ENCODE results near the gene RPTOR. TPM values are rescaled to one million over a fixed set of nuclear protein-coding genes. Genes with fewer than 3 reads are reported as not detected.

RPTOR gene
- polyA plus RNA-seq, 4 donors, result 3.2 to 16.5 (median 10.1) TPM

- DNase-seq (peak; percentile 25 to 51), FAIRE-seq (no peak)
- Histone ChIP-seq H3K27ac (ENCODE audit: low read depth in 1 of 3, low read length in 2 of 3) (peak overlapping the region in 2 of 3 donors; percentile 55 to 64), H3K4me3 (ENCODE audit: low read depth in 1 of 3, low read length in 3 of 3) (no peak overlapping the region), H3K4me1 (ENCODE audit: control insufficient read depth in 3 of 3, insufficient read depth in 2 of 3, low read depth in 1 of 3, low read length in 2 of 3) (peaks cover 0 to 5% (median 0%) of the 10 kb centered on the region in 3 donors), H3K36me3 (ENCODE audit: control insufficient read depth in 3 of 3, insufficient read depth in 2 of 3, low read depth in 1 of 3, low read length in 3 of 3) (peaks cover 0 to 79% (median 3%) of the 10 kb centered on the region in 3 donors), H3K27me3 (ENCODE audit: control insufficient read depth in 3 of 3, insufficient read depth in 3 of 3, low read length in 3 of 3) (no peaks in the 10 kb centered on the region), H3K9me3 (ENCODE audit: control insufficient read depth in 2 of 2, insufficient read depth in 1 of 2, low read depth in 1 of 2, low read length in 1 of 2) (no peaks in the 10 kb centered on the region)
- 67 to 75% (median 72%) methylated on average over 38 of the region's 38 CpGs for WGBS, 3 donors
Measured at GRCh38 chr17:80942423-80943345, 398.0 kb downstream of the RPTOR start.

- Histone ChIP-seq H3K4me1 (ENCODE audit: control insufficient read depth in 3 of 3, insufficient read depth in 2 of 3, low read depth in 1 of 3, low read length in 2 of 3) (peaks cover 0 to 5% (median 0%) of the 10 kb centered on the region in 3 donors), H3K4me3 (ENCODE audit: low read depth in 1 of 3, low read length in 3 of 3) (no peak overlapping the region), H3K27ac (ENCODE audit: low read depth in 1 of 3, low read length in 2 of 3) (peak overlapping the region in 1 of 3 donors; percentile 64), H3K9me3 (ENCODE audit: control insufficient read depth in 2 of 2, insufficient read depth in 1 of 2, low read depth in 1 of 2, low read length in 1 of 2) (no peaks in the 10 kb centered on the region), H3K27me3 (ENCODE audit: control insufficient read depth in 3 of 3, insufficient read depth in 3 of 3, low read length in 3 of 3) (no peaks in the 10 kb centered on the region), H3K36me3 (ENCODE audit: control insufficient read depth in 3 of 3, insufficient read depth in 2 of 3, low read depth in 1 of 3, low read length in 3 of 3) (peaks cover 0 to 84% (median 3%) of the 10 kb centered on the region in 3 donors)
- whole genome bisulfite sequencing, 3 donors, result 90 to 95% (median 91%) methylated on average over 17 of the region's 17 CpGs
- DNase-seq (no peak), FAIRE-seq (no peak)
Measured at GRCh38 chr17:80943346-80944145, 398.9 kb downstream of the RPTOR start.

GRCh38 chr17:80944326-80944725 lies 399.7 kb downstream of the RPTOR start:
- Histone ChIP-seq H3K4me1 (ENCODE audit: control insufficient read depth in 3 of 3, insufficient read depth in 2 of 3, low read depth in 1 of 3, low read length in 2 of 3) (peaks cover 0 to 5% (median 0%) of the 10 kb centered on the region in 3 donors), H3K4me3 (ENCODE audit: low read depth in 1 of 3, low read length in 3 of 3) (no peak overlapping the region), H3K9me3 (ENCODE audit: control insufficient read depth in 2 of 2, insufficient read depth in 1 of 2, low read depth in 1 of 2, low read length in 1 of 2) (no peaks in the 10 kb centered on the region), H3K36me3 (ENCODE audit: control insufficient read depth in 3 of 3, insufficient read depth in 2 of 3, low read depth in 1 of 3, low read length in 3 of 3) (peaks cover 0 to 86% (median 3%) of the 10 kb centered on the region in 3 donors), H3K27me3 (ENCODE audit: control insufficient read depth in 3 of 3, insufficient read depth in 3 of 3, low read length in 3 of 3) (no peaks in the 10 kb centered on the region), H3K27ac (ENCODE audit: low read depth in 1 of 3, low read length in 2 of 3) (no peak overlapping the region)
- no peak for DNase-seq
- 92 to 95% (median 95%) methylated on average over 9 of the region's 9 CpGs for WGBS, 3 donors
- FAIRE-seq, result no peak

- peaks cover 0 to 87% (median 4%) of the 10 kb centered on the region in 3 donors for H3K36me3 ChIP-seq (ENCODE audit: control insufficient read depth in 3 of 3, insufficient read depth in 2 of 3, low read depth in 1 of 3, low read length in 3 of 3)
- no peaks in the 10 kb centered on the region for H3K9me3 ChIP-seq (ENCODE audit: control insufficient read depth in 2 of 2, insufficient read depth in 1 of 2, low read depth in 1 of 2, low read length in 1 of 2)
- DNase-seq (no peak), FAIRE-seq (no peak)
- H3K4me1 ChIP-seq (ENCODE audit: control insufficient read depth in 3 of 3, insufficient read depth in 2 of 3, low read depth in 1 of 3, low read length in 2 of 3), result peaks cover 0 to 5% (median 0%) of the 10 kb centered on the region in 3 donors
- WGBS, 3 donors, result 93 to 96% (median 95%) methylated on average over 17 of the region's 17 CpGs
- no peaks in the 10 kb centered on the region for H3K27me3 ChIP-seq (ENCODE audit: control insufficient read depth in 3 of 3, insufficient read depth in 3 of 3, low read length in 3 of 3)
- H3K27ac ChIP-seq (ENCODE audit: low read depth in 1 of 3, low read length in 2 of 3), result no peak overlapping the region
- no peak overlapping the region for H3K4me3 ChIP-seq (ENCODE audit: low read depth in 1 of 3, low read length in 3 of 3)
Measured at GRCh38 chr17:80945736-80946135, 401.1 kb downstream of the RPTOR start.

GRCh38 chr17:80946449-80946848 lies 401.8 kb downstream of the RPTOR start:
- no peak overlapping the region for H3K4me3 ChIP-seq (ENCODE audit: low read depth in 1 of 3, low read length in 3 of 3)
- H3K27ac ChIP-seq (ENCODE audit: low read depth in 1 of 3, low read length in 2 of 3), result no peak overlapping the region
- 97 to 98% (median 97%) methylated on average over 8 of the region's 8 CpGs for WGBS, 3 donors
- no peak for FAIRE-seq
- no peak for DNase-seq
- H3K4me1 ChIP-seq (ENCODE audit: control insufficient read depth in 3 of 3, insufficient read depth in 2 of 3, low read depth in 1 of 3, low read length in 2 of 3), result peaks cover 0 to 5% (median 0%) of the 10 kb centered on the region in 3 donors
- H3K27me3 ChIP-seq (ENCODE audit: control insufficient read depth in 3 of 3, insufficient read depth in 3 of 3, low read length in 3 of 3), result no peaks in the 10 kb centered on the region
- no peaks in the 10 kb centered on the region for H3K9me3 ChIP-seq (ENCODE audit: control insufficient read depth in 2 of 2, insufficient read depth in 1 of 2, low read depth in 1 of 2, low read length in 1 of 2)
- H3K36me3 ChIP-seq (ENCODE audit: control insufficient read depth in 3 of 3, insufficient read depth in 2 of 3, low read depth in 1 of 3, low read length in 3 of 3), result peaks cover 0 to 87% (median 8%) of the 10 kb centered on the region in 3 donors

GRCh38 chr17:80947200-80947940 lies 402.7 kb downstream of the RPTOR start:
- 92 to 96% (median 94%) methylated on average over 21 of the region's 21 CpGs for WGBS, 3 donors
- Histone ChIP-seq H3K27ac (ENCODE audit: low read depth in 1 of 3, low read length in 2 of 3) (no peak overlapping the region), H3K27me3 (ENCODE audit: control insufficient read depth in 3 of 3, insufficient read depth in 3 of 3, low read length in 3 of 3) (no peaks in the 10 kb centered on the region), H3K9me3 (ENCODE audit: control insufficient read depth in 2 of 2, insufficient read depth in 1 of 2, low read depth in 1 of 2, low read length in 1 of 2) (no peaks in the 10 kb centered on the region), H3K4me3 (ENCODE audit: low read depth in 1 of 3, low read length in 3 of 3) (no peak overlapping the region), H3K36me3 (ENCODE audit: control insufficient read depth in 3 of 3, insufficient read depth in 2 of 3, low read depth in 1 of 3, low read length in 3 of 3) (peaks cover 0 to 87% (median 8%) of the 10 kb centered on the region in 3 donors), H3K4me1 (ENCODE audit: control insufficient read depth in 3 of 3, insufficient read depth in 2 of 3, low read depth in 1 of 3, low read length in 2 of 3) (no peaks in the 10 kb centered on the region)
- DNase-seq, result no peak
- FAIRE-seq, result no peak

GRCh38 chr17:80948019-80948975 lies 403.7 kb downstream of the RPTOR start:
- H3K27ac ChIP-seq (ENCODE audit: low read depth in 1 of 3, low read length in 2 of 3), result no peak overlapping the region
- FAIRE-seq, result no peak
- peaks cover 0 to 85% (median 8%) of the 10 kb centered on the region in 3 donors for H3K36me3 ChIP-seq (ENCODE audit: control insufficient read depth in 3 of 3, insufficient read depth in 2 of 3, low read depth in 1 of 3, low read length in 3 of 3)

More at GRCh38 chr17:80948019-80948975, 403.7 kb downstream of the RPTOR start:
- no peak for DNase-seq
- no peak overlapping the region for H3K4me3 ChIP-seq (ENCODE audit: low read depth in 1 of 3, low read length in 3 of 3)
- H3K4me1 ChIP-seq (ENCODE audit: control insufficient read depth in 3 of 3, insufficient read depth in 2 of 3, low read depth in 1 of 3, low read length in 2 of 3), result no peaks in the 10 kb centered on the region
- H3K9me3 ChIP-seq (ENCODE audit: control insufficient read depth in 2 of 2, insufficient read depth in 1 of 2, low read depth in 1 of 2, low read length in 1 of 2), result no peaks in the 10 kb centered on the region
- WGBS, 3 donors, result 92 to 95% (median 94%) methylated on average over 47 to 48 of the region's 48 CpGs
- H3K27me3 ChIP-seq (ENCODE audit: control insufficient read depth in 3 of 3, insufficient read depth in 3 of 3, low read length in 3 of 3), result no peaks in the 10 kb centered on the region

Measured in small intestine (tissue), 7 donors.